H1 (cell line): Measurements from ENCODE around the gene ADM2. TPM values are rescaled to one million over a fixed set of nuclear protein-coding genes. Genes with fewer than 3 reads are reported as not detected.
A peak's percentile ranks its signal among the peaks of the same experiment; 100 is the strongest.

ENCODE experiments used
- CTCF ChIA-PET: fragments of 300-600 bp; sonication (Branson Sonifier 250); formaldehyde crosslinking; loops from one replicate; lab custom pipeline; 2021; ENCODE audit not compliant: partially characterized antibody; lab: Charles Lee
- POLR2A ChIA-PET: fragments of 300-600 bp; sonication (Branson Sonifier 250); formaldehyde crosslinking; loops from one replicate; lab custom pipeline; 2021; ENCODE audit warnings: inconsistent platforms; ENCODE audit not compliant: partially characterized antibody; lab: Charles Lee
- DNase-seq, 2 experiments: peaks; one replicate each; pipeline versions ENCODE4 v3.0.0 to v3.0.0-alpha.2; 2010 to 2022; ENCODE audit warnings: low spot score in 2 of 2, low read depth in 1 of 2, mixed read lengths in 1 of 2
- FAIRE-seq: peaks from 2 replicates; lab custom pipeline; 2011; peaks lifted over from hg19 to GRCh38; lab: Jason Lieb, UNC
- H2AFZ ChIP-seq: 2 replicates; pipeline ENCODE4 v1.8.1; 2012; ENCODE audit warnings: low read length, inconsistent platforms
- H2AK5ac ChIP-seq: 2 replicates; pipeline ENCODE4 v1.6.1; 2013; ENCODE audit warnings: low read depth, low read length
- H2BK120ac ChIP-seq: replicated peaks from 2 replicates; pipeline ENCODE3; 2013; ENCODE audit warnings: low read depth, low read length, inconsistent platforms
- H2BK12ac ChIP-seq: 2 replicates; pipeline ENCODE4 v1.6.1; 2013; ENCODE audit warnings: low read depth, low read length
- H2BK15ac ChIP-seq: 2 replicates; pipeline ENCODE4 v1.6.1; 2013; ENCODE audit warnings: low read length
- H2BK20ac ChIP-seq: 2 replicates; pipeline ENCODE4 v1.6.1; 2013; ENCODE audit warnings: low read length
- H2BK5ac ChIP-seq: 2 replicates; pipeline ENCODE4 v1.6.1; 2013; ENCODE audit warnings: low read depth, low read length
- H3K14ac ChIP-seq: 2 replicates; pipeline ENCODE4 v1.6.1; 2013; ENCODE audit warnings: inconsistent platforms; ENCODE audit not compliant: insufficient read length
- H3K18ac ChIP-seq: 2 replicates; pipeline ENCODE4 v1.6.1; 2013; ENCODE audit warnings: low read length; ENCODE audit errors: extremely low read depth
- H3K23ac ChIP-seq: 2 replicates; pipeline ENCODE4 v1.6.1; 2013; ENCODE audit warnings: inconsistent platforms; ENCODE audit not compliant: insufficient read length
- H3K23me2 ChIP-seq: 2 replicates; pipeline ENCODE4 v1.6.1; 2013; ENCODE audit warnings: low read depth, low read length
- H3K27ac ChIP-seq: 2 replicates; pipeline ENCODE4 v1.6.1; 2011; ENCODE audit warnings: low read depth, low read length, inconsistent platforms
- H3K27me3 ChIP-seq, 4 experiments: replicated peaks in 1 of 4; 1 replicate in 1 of 4; 2 replicates in 3 of 4; pipeline versions ENCODE4 v1.6.1 to v1.8.1; 2011 to 2013; ENCODE audit warnings: low read length in 3 of 4, mild to moderate bottlenecking in 3 of 4, inconsistent platforms in 2 of 4, mixed read lengths in 2 of 4, moderate library complexity in 1 of 4; ENCODE audit not compliant: control insufficient read depth in 3 of 4, insufficient read depth in 3 of 4; ENCODE audit errors: extremely low read depth in 1 of 4
- H3K36me3 ChIP-seq, 4 experiments: 2 replicates each; pipeline versions ENCODE4 v1.6.1 to v1.8.1; 2011 to 2013; ENCODE audit warnings: mild to moderate bottlenecking in 4 of 4, low read length in 3 of 4, moderate library complexity in 2 of 4, control low read depth in 1 of 4, inconsistent platforms in 1 of 4; ENCODE audit not compliant: insufficient read depth in 4 of 4, control insufficient read depth in 2 of 4
- H3K4ac ChIP-seq: replicated peaks from 2 replicates; pipeline ENCODE3; 2013; ENCODE audit warnings: low read length, low read depth, mixed read lengths, inconsistent platforms; ENCODE audit not compliant: insufficient read length
- H3K4me1 ChIP-seq, 4 experiments: replicated peaks in 1 of 4; 1 replicate in 1 of 4; 2 replicates in 3 of 4; pipeline versions ENCODE4 v1.6.1 to v1.8.1; 2011 to 2013; ENCODE audit warnings: low read length in 3 of 4, inconsistent platforms in 2 of 4, mixed read lengths in 1 of 4; ENCODE audit not compliant: insufficient read depth in 4 of 4, control insufficient read depth in 3 of 4
- H3K4me2 ChIP-seq, 2 experiments: 2 replicates each; pipeline versions ENCODE4 v1.6.1 to v1.8.1; 2011 to 2013; ENCODE audit warnings: low read depth in 2 of 2, low read length in 2 of 2, control low read depth in 1 of 2, inconsistent platforms in 1 of 2, mild to moderate bottlenecking in 1 of 2; ENCODE audit not compliant: insufficient read depth in 1 of 2
- H3K4me3 ChIP-seq, 4 experiments: fragments of 200-600, 300-600 bp in 1 of 4; sonication (generic), shearing (Covaris generic), sonication (Bioruptor Twin) in 1 of 4; 2 replicates each; pipeline versions ENCODE4 v1.5.1 to v1.8.1; 2011 to 2016; ENCODE audit warnings: low read length in 4 of 4, low read depth in 3 of 4, control low read depth in 2 of 4, inconsistent platforms in 2 of 4, mild to moderate bottlenecking in 2 of 4, mixed read lengths in 1 of 4, moderate library complexity in 1 of 4; ENCODE audit not compliant: insufficient read depth in 2 of 4; ENCODE audit errors: extremely low read depth in 1 of 4
- H3K56ac ChIP-seq: replicated peaks from 2 replicates; pipeline ENCODE3; 2013; ENCODE audit warnings: low read depth, mild to moderate bottlenecking, mixed read lengths, low read length, inconsistent platforms; ENCODE audit not compliant: insufficient read length
- H3K79me1 ChIP-seq: 2 replicates; pipeline ENCODE4 v1.6.1; 2013; ENCODE audit warnings: low read depth, low read length, control low read depth
- H3K79me2 ChIP-seq, 2 experiments: 2 replicates each; pipeline versions ENCODE4 v1.6.1 to v1.8.1; 2012 to 2013; ENCODE audit warnings: low read length in 2 of 2, mild to moderate bottlenecking in 2 of 2, inconsistent platforms in 1 of 2; ENCODE audit not compliant: insufficient read depth in 2 of 2, control insufficient read depth in 1 of 2
- H3K9ac ChIP-seq, 4 experiments: replicated peaks in 1 of 4; 1 replicate in 1 of 4; 2 replicates in 3 of 4; pipeline versions ENCODE4 v1.6.1 to v1.8.1; 2011 to 2013; ENCODE audit warnings: low read depth in 3 of 4, low read length in 3 of 4, control low read depth in 2 of 4, mild to moderate bottlenecking in 2 of 4, moderate library complexity in 2 of 4, inconsistent platforms in 1 of 4; ENCODE audit errors: extremely low read depth in 1 of 4
- H3K9me3 ChIP-seq, 2 experiments: 2 replicates each; pipeline versions ENCODE4 v1.6.1 to v1.8.1; 2012 to 2013; ENCODE audit warnings: mild to moderate bottlenecking in 2 of 2, moderate library complexity in 2 of 2, control low read depth in 1 of 2, inconsistent platforms in 1 of 2, low read depth in 1 of 2, low read length in 1 of 2, mixed read lengths in 1 of 2; ENCODE audit not compliant: insufficient read depth in 2 of 2
- H4K20me1 ChIP-seq, 2 experiments: replicated peaks in 1 of 2; 2 replicates each; pipeline versions ENCODE3 to v1.8.1; 2011 to 2013; ENCODE audit warnings: inconsistent platforms in 2 of 2, low read length in 2 of 2, mild to moderate bottlenecking in 1 of 2; ENCODE audit not compliant: insufficient read depth in 2 of 2, control insufficient read depth in 1 of 2
- H4K5ac ChIP-seq: 2 replicates; pipeline ENCODE4 v1.6.1; 2013; ENCODE audit warnings: low read length, low read depth, mixed read lengths, inconsistent platforms; ENCODE audit not compliant: insufficient read length
- H4K8ac ChIP-seq: 2 replicates; pipeline ENCODE4 v1.8.0; 2013; ENCODE audit warnings: mild to moderate bottlenecking, moderate library complexity, low read length, inconsistent platforms; ENCODE audit not compliant: insufficient read depth; ENCODE audit errors: extremely low read depth
- H4K91ac ChIP-seq: replicated peaks from 2 replicates; pipeline ENCODE3; 2013; ENCODE audit warnings: low read length, mixed read lengths, inconsistent platforms; ENCODE audit not compliant: insufficient read length
- BRCA1 ChIP-seq: IDR thresholded peaks from 2 replicates; pipeline ENCODE4 v1.6.1; 2012; ENCODE audit warnings: low read depth, low read length, improper control_type of control experiment
- E2F6 ChIP-seq: IDR thresholded peaks from 2 replicates; pipeline ENCODE4 v1.6.1; 2012; ENCODE audit warnings: inconsistent platforms
- EP300 ChIP-seq, 2 experiments: IDR thresholded peaks; 1 replicate in 1 of 2; 2 replicates in 1 of 2; pipeline ENCODE4 v1.6.1; 2011 to 2012; ENCODE audit warnings: low read depth in 2 of 2, low read length in 2 of 2, mild to moderate bottlenecking in 2 of 2, borderline replicate concordance in 1 of 2, inconsistent platforms in 1 of 2, moderate library complexity in 1 of 2
- KDM4A ChIP-seq: IDR thresholded peaks from one replicate; pipeline ENCODE4 v1.7.1; 2012; ENCODE audit warnings: low read depth, mild to moderate bottlenecking, moderate library complexity, low read length, inconsistent platforms; ENCODE audit not compliant: severe bottlenecking
- MAFK ChIP-seq: IDR thresholded peaks from 2 replicates; pipeline ENCODE4 v1.6.1; 2012; ENCODE audit warnings: low read depth, mild to moderate bottlenecking, improper control_type of control experiment, low read length
- NRF1 ChIP-seq: IDR thresholded peaks from 2 replicates; pipeline ENCODE4 v1.6.1; 2011; ENCODE audit warnings: mild to moderate bottlenecking, low read depth, low read length, improper control_type of control experiment
- PHF8 ChIP-seq: fragments of 200-600 bp; sonication (generic); conservative IDR thresholded peaks from 2 replicates; pipeline ENCODE4 v1.7.1; 2012; ENCODE audit warnings: low read depth, mild to moderate bottlenecking, inconsistent platforms, low read length, moderate library complexity
- SP1 ChIP-seq: IDR thresholded peaks from 2 replicates; pipeline ENCODE4 v1.6.1; 2011; ENCODE audit warnings: low read depth, low read length
- SUZ12 ChIP-seq: fragments of 200-600 bp; sonication (generic); IDR thresholded peaks from 2 replicates; pipeline ENCODE4 v1.6.1; 2012; ENCODE audit warnings: mild to moderate bottlenecking, inconsistent platforms, low read length, moderate library complexity, mixed read lengths
- WGBS, 2 experiments: shearing (Covaris generic) in 1 of 2; methylation state at CpG; one replicate each; pipeline versions ENCODE4 v1.1.6 to v1.1.7; 2013 to 2015; ENCODE audit warnings: low lambda C conversion rate in 2 of 2, mixed read lengths in 2 of 2, inconsistent platforms in 1 of 2, low coverage in 1 of 2, missing lambda C conversion rate in 1 of 2; ENCODE audit not compliant: insufficient replicate concordance in 2 of 2, insufficient coverage in 1 of 2, insufficient read length in 1 of 2; ENCODE audit errors: extremely low coverage in 1 of 2, missing lambda C conversion rate in 1 of 2; 5-methylcytosine and 5-hydroxymethylcytosine counted together
- polyA plus RNA-seq, 7 experiments: library from polyadenylated mRNA; depleted of rRNA in 3 of 7; stranded (reverse) in 5 of 7; unstranded in 2 of 7; fragments of >200 nt in 5 of 7; fragments of 200-250 nt in 2 of 7; gene quantifications; 1 replicate in 5 of 7; 2 replicates in 1 of 7; 4 replicates in 1 of 7; pipeline versions ENCODE4 v1.2.1 to v1.2.3, GENCODE V29; 2011 to 2013; ENCODE audit warnings: missing spikeins in 2 of 7, mixed read lengths in 2 of 7
- total RNA-seq: library from RNA; stranded (reverse); fragmentation: NEBNext Ultra II Directional; extraction: Animal tissue kit (Norgen Biotek cat#: 25700); gene quantifications from 2 replicates; pipeline ENCODE4 v1.2.1, GENCODE V29; 2021

The ADM2 gene
- total and polyA plus RNA-seq, 2 of the 8 experiments (the other 6 are each of a cell fraction or from before 2014, with no cell fraction given) = 3.3 to 7.5 TPM

DNA sequence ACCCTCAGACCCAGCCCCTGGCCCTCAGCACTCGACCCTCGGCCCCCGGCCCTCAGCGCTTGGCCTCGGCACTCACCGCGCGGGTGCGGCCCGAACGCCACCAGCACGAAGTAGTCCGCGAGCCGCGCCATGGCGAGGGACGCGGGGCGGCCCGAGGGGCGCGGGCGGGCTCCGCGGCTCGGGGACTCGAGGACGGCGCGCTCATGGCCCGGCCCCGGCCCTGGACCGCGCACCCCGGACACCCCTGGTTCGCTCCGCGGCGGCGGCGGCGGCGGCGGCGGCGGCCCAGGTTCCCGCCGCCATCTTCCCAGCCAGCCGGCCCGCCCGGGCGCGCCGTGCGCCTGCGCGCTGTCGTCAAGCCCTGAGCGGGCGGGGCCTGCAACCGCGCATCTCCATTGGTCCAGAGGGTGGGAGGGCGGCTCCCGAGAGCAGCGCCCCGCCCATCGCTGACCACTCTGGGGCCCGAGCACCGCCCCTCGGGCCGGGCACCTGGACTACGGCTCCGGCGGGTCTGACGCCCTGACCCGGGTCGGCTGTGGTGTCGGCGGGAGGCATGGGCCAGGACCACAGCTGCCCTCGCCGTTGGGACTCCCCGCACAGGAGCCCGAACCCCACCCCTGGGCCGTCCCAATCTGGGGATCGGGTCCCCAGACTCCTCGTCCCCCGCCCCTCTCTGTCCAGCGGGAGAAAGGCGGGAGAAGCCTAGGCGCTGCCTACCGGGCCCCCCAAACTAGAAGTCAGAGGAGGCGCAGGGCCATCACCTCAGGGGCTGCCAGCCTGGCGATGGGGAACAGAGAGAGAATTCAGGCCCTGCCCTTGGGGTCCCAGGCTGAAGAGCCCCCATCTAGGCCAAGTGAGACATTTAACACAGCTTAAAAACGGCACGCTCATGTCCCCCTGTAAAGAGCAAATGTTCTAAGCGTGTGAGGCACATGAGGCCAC lies 6.4 kb upstream of the ADM2 start, which contains the start of gene SBF1:
TSS of gene SBF1 (minus strand) at position 326 of the 942 bp plus-strand sequence. CDS start at position 131, 195 bp downstream.
- Histone ChIP-seq H4K5ac (no peak within 1 kb of the TSS), H3K27me3 (peaks cover 1 to 9% (median 4%) of the 10 kb centered on the region in 4 experiments; a peak in 6 of 7 replicates), H2BK5ac (peak within 1 kb of the TSS; percentile 44; the same call in 1 of the 2 replicates), H4K8ac (peak within 1 kb of the TSS; percentile 92), H3K18ac (peak within 1 kb of the TSS; percentile 78), H2AFZ (no peak within 1 kb of the TSS), H2BK120ac (peak within 1 kb of the TSS; percentile 15), H3K4me1 (peaks cover 0 to 25% (median 16%) of the 10 kb centered on the region in 4 experiments; a peak in 6 of 7 replicates), H4K91ac (peak within 1 kb of the TSS; percentile 52), H3K23me2 (peaks cover 8% of the 10 kb centered on the region; the same call in 1 of the 2 replicates), H2BK15ac (peak within 1 kb of the TSS; percentile 19; the same call in 1 of the 2 replicates), H3K56ac (peak within 1 kb of the TSS; percentile 82), H3K4me3 (peak within 1 kb of the TSS; percentile 53 to 84 (median 60)), H3K23ac (no peak within 1 kb of the TSS), H3K36me3 (no peaks in the 10 kb centered on the region), H3K27ac (no peak within 1 kb of the TSS; the same call in 1 of the 2 replicates), H2BK12ac (peak within 1 kb of the TSS; percentile 39; the same call in 1 of the 2 replicates), H3K9ac (peak within 1 kb of the TSS; percentile 35 to 96 (median 58)), H3K79me1 (peaks cover 24% of the 10 kb centered on the region), H2BK20ac (peak within 1 kb of the TSS; percentile 95; the same call in 1 of the 2 replicates), H3K9me3 (no peaks in the 10 kb centered on the region), H3K14ac (no peak within 1 kb of the TSS), H3K4me2 (peak within 1 kb of the TSS; percentile 67 to 81), H3K4ac (peak within 1 kb of the TSS; percentile 85), H2AK5ac (0 out of 2 replicates have a peak within 1 kb of the TSS, but pooled peaks have one; percentile 3), H4K20me1 (peaks cover 34 to 40% of the 10 kb centered on the region in 2 experiments), H3K79me2 (peaks cover 0 to 44% of the 10 kb centered on the region in 2 experiments; a peak in 3 of 4 replicates)
- 12% methylated on average over 29 of the region's 97 CpGs; no CpG with 5 or more reads in 1 of the 2 experiments for WGBS, 2 experiments
- DNase-seq (peak in 1 of 2 experiments; percentile 95), FAIRE-seq (no peak)
- POLR2A ChIA-PET = interaction anchor here (0.8 to 2.0 kb wide), 3 partner anchors 9 to 50 kb away, joined by 3 to 20 read pairs (median 6); partner anchors contain the start of gene SCO2
- CTCF ChIA-PET = interaction anchor here (1.7 kb wide), 1 partner anchor 51 kb away, joined by 4 read pairs; the partner anchor contains the start of gene SCO2
- TF ChIP-seq BRCA1 (no peak), SUZ12 (no peak), E2F6 (peak; percentile 62; the same call in 1 of the 2 replicates), MAFK (no peak), KDM4A (peak; percentile 51), SP1 (peak; percentile 58; the same call in 1 of the 2 replicates), EP300 (IDR thresholded peaks at IDR 0.05; ENCODE audit: borderline replicate concordance in 1 of 2, low read depth in 2 of 2, low read length in 2 of 2) (no peak), PHF8 (peak; percentile 68), NRF1 (peak; percentile 74)
